Right atrium auricular region (tissue), 2 donors: ENCODE results near the gene TRMT10B. TPM values are rescaled to one million over a fixed set of nuclear protein-coding genes. Genes with fewer than 3 reads are reported as not detected.

Experiments used
- DNase-seq: peaks from one replicate; pipeline ENCODE4 v3.0.0-alpha.2; 2019; ENCODE audit warnings: low spot score
- H3K27ac ChIP-seq, 2 donors: fragments of 200-600 bp; sonication (generic); 1 replicate in 1 of 2; 2 replicates in 1 of 2; pipeline ENCODE4 v1.5.1; 2016 to 2019
- H3K27me3 ChIP-seq, 2 donors: fragments of 200-600 bp; sonication (generic); one replicate each; pipeline versions ENCODE4 v1.5.1 to v1.6.0; 2017 to 2019
- H3K36me3 ChIP-seq: fragments of 200-600 bp; sonication (generic); one replicate; pipeline ENCODE4 v1.5.1; 2016
- H3K4me1 ChIP-seq, 2 donors: fragments of 200-600 bp; sonication (generic); one replicate each; pipeline versions ENCODE4 v1.5.1 to v1.6.0; 2017 to 2019
- H3K4me3 ChIP-seq, 2 donors: fragments of 200-600 bp; sonication (generic); 1 replicate in 1 of 2; 2 replicates in 1 of 2; pipeline ENCODE4 v1.5.1; 2017 to 2019; ENCODE audit warnings: mild to moderate bottlenecking in 1 of 2, moderate library complexity in 1 of 2
- H3K9me3 ChIP-seq, 2 donors: fragments of 200-600 bp; sonication (generic); one replicate each; pipeline ENCODE4 v1.5.1; 2019
- total RNA-seq, 2 donors: library from RNA; depleted of rRNA; stranded (reverse); fragments of >200 nt; gene quantifications; one replicate each; pipeline ENCODE4 v1.1.0, GENCODE V29; 2016
- TF ChIP-seq, protein P1 (sequence below), 2 donors: fragments of 200-600 bp; sonication (generic); IDR thresholded peaks; one replicate each; pipeline ENCODE4 v1.5.1; 2019; ENCODE audit warnings: antibody characterized with exemption in 2 of 2

Gene TRMT10B
- total RNA-seq, 2 donors from 2014 or later: 2.5 to 3.9 TPM

DNA sequence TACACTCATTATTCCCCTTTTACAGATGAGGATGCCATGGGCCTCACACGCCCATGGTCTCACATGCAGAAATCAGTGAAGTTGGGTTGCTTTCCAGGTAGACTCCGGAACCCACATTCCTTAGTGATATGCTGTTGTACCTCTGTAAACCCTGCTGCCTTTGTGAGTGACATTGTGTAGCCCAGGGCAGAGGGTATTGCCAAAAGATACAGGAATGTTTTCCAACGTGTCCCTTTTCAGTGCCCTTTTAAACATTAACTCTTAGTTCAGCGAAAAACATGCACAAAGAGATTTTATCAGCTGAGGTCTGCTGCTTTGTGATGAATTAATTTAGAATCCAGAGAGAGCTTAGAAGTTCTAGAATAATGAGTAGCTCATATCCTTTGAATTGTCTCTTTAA is 38.3 kb upstream of the TRMT10B start:
- Histone ChIP-seq H3K4me1 (no peaks in the 10 kb centered on the region), H3K9me3 (no peaks in the 10 kb centered on the region), H3K36me3 (no peaks in the 10 kb centered on the region), H3K27ac (no peak overlapping the region), H3K4me3 (no peak overlapping the region), H3K27me3 (no peaks in the 10 kb centered on the region)
- DNase-seq: no peak
- TF ChIP-seq, protein P1, sequence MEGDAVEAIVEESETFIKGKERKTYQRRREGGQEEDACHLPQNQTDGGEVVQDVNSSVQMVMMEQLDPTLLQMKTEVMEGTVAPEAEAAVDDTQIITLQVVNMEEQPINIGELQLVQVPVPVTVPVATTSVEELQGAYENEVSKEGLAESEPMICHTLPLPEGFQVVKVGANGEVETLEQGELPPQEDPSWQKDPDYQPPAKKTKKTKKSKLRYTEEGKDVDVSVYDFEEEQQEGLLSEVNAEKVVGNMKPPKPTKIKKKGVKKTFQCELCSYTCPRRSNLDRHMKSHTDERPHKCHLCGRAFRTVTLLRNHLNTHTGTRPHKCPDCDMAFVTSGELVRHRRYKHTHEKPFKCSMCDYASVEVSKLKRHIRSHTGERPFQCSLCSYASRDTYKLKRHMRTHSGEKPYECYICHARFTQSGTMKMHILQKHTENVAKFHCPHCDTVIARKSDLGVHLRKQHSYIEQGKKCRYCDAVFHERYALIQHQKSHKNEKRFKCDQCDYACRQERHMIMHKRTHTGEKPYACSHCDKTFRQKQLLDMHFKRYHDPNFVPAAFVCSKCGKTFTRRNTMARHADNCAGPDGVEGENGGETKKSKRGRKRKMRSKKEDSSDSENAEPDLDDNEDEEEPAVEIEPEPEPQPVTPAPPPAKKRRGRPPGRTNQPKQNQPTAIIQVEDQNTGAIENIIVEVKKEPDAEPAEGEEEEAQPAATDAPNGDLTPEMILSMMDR (IDR thresholded peaks at IDR 0.05): no peak

DNA sequence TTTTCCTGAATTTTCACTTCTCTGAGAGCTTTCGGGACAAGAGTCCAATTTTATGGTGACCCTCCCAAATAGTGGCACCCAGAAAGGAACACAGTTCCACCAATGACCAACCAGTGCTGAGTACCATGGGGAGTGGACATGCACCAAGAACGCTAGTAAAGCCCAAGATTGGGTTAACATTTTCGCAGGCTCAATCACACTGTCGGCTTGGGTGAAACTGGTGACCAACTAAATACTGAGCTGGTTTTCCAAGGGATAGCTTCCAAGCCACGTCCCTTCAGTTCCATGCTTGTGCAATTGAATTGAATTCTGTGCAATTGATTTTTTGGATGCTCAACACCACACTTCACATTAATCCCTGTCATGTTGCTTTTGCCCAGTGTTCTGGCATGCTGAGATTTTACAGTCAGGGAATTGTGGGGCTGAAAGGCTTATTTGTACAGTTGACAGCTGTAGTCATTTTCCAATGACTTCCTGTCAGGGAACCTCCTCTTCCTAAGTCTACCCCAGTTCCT is 37.6 kb upstream of the TRMT10B start:
- H3K27me3 ChIP-seq: no peaks in the 10 kb centered on the region
- no peak for DNase-seq
- no peak overlapping the region for H3K27ac ChIP-seq
- H3K36me3 ChIP-seq: no peaks in the 10 kb centered on the region
- H3K4me3 ChIP-seq: no peak overlapping the region
- no peaks in the 10 kb centered on the region for H3K4me1 ChIP-seq
- no peaks in the 10 kb centered on the region for H3K9me3 ChIP-seq
- TF ChIP-seq, protein P1 (IDR thresholded peaks at IDR 0.05): no peak

DNA sequence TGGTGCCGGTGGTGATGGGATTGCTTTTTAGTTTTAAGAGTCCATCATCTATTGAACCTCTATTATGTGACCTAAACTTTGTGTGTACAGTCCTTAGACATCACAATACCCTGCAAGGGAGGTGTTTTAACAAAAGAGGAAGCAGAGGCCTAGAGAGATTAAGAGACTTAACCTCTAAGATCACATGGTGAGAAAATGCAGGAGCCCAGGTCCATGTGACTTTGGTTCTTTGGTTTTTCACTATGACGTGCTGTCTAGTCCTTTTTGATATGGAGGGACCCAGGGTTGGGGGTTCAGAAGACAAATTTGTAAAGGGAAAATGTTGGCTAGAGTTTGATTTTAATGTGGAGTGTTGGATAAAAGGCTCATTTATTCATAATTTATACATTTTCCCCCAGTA is 34.1 kb upstream of the TRMT10B start:
- TF ChIP-seq, protein P1 (IDR thresholded peaks at IDR 0.05): no peak
- no peak overlapping the region for H3K27ac ChIP-seq
- no peak overlapping the region for H3K4me3 ChIP-seq
- DNase-seq: no peak
- H3K36me3 ChIP-seq: no peaks in the 10 kb centered on the region
- no peaks in the 10 kb centered on the region for H3K9me3 ChIP-seq
- H3K27me3 ChIP-seq: no peaks in the 10 kb centered on the region
- no peaks in the 10 kb centered on the region for H3K4me1 ChIP-seq

GRCh38 chr9:37727013-37727412 is 26.6 kb upstream of the TRMT10B start:
- TF ChIP-seq, protein P1 (IDR thresholded peaks at IDR 0.05): no peak
- Histone ChIP-seq H3K4me1 (no peaks in the 10 kb centered on the region), H3K27me3 (no peaks in the 10 kb centered on the region), H3K27ac (no peak overlapping the region), H3K36me3 (no peaks in the 10 kb centered on the region), H3K9me3 (no peaks in the 10 kb centered on the region), H3K4me3 (no peak overlapping the region)
- no peak for DNase-seq

GRCh38 chr9:37729499-37729898 is 24.1 kb upstream of the TRMT10B start:
- H3K4me3 ChIP-seq: no peak overlapping the region
- DNase-seq: no peak
- H3K27me3 ChIP-seq: no peaks in the 10 kb centered on the region

DNA sequence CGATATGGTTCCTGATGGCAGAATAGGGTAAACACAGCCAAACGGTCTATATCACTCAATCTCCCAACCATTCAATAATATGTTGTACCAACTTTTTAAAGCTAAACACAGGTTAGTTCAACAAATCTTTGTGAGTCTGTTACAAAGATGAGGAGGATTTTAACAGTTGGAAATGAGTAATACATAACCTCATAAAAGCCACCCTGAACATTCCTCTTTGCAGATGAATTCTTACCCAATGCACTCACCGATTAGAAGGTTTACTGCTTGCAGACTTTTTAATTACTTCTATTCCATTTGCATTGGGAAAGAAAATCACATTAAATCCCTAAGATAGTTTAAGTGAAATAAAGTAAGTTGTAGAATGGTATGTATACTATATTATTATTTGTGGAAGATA is 23.3 kb upstream of the TRMT10B start:
- no peaks in the 10 kb centered on the region for H3K27me3 ChIP-seq
- DNase-seq: no peak

More at GRCh38 chr9:37729499-37729898, 24.1 kb upstream of the TRMT10B start:
- Histone ChIP-seq H3K27ac (no peak overlapping the region), H3K4me1 (no peaks in the 10 kb centered on the region), H3K36me3 (no peaks in the 10 kb centered on the region), H3K9me3 (no peaks in the 10 kb centered on the region)
- TF ChIP-seq, protein P1 (IDR thresholded peaks at IDR 0.05): no peak

More for the DNA sequence above, 23.3 kb upstream of the TRMT10B start:
- TF ChIP-seq, protein P1 (IDR thresholded peaks at IDR 0.05): no peak
- no peaks in the 10 kb centered on the region for H3K36me3 ChIP-seq
- no peaks in the 10 kb centered on the region for H3K4me1 ChIP-seq
- no peak overlapping the region for H3K4me3 ChIP-seq
- no peaks in the 10 kb centered on the region for H3K9me3 ChIP-seq
- no peak overlapping the region for H3K27ac ChIP-seq
